ENCODE results near the gene UFM1. TPM values are rescaled to one million over a fixed set of nuclear protein-coding genes. Genes with fewer than 3 reads are reported as not detected.

The UFM1 gene
- total and polyA plus RNA-seq, 10 donors: 27.9 to 74.2 (median 50.9) TPM

GRCh38 chr13:38401276-38401675 lies 51.6 kb downstream of the UFM1 start:
- Histone ChIP-seq H3K4me1 (no peaks in the 10 kb centered on the region), H3K9me3 (no peaks in the 10 kb centered on the region), H3K36me3 (no peaks in the 10 kb centered on the region), H3K4me3 (no peak overlapping the region), H3K27me3 (replicated peaks in 1 of 7) (no peaks in the 10 kb centered on the region), H3K27ac (no peak overlapping the region)
- TF ChIP-seq POLR2A (IDR thresholded peaks at IDR 0.05) (no peak), CTCF (IDR thresholded peaks at IDR 0.05 in 8 of 11, conservative IDR thresholded peaks at IDR 0.05 in 3 of 11) (no peak), POLR2AphosphoS5 (IDR thresholded peaks at IDR 0.05) (no peak)
- intact Hi-C loops (cut with DNase I; ENCODE audit: low total_unique reads): no loop called here
- no peak for DNase-seq

GRCh38 chr13:38405216-38405615 lies 55.6 kb downstream of the UFM1 start:
- no peaks in the 10 kb centered on the region for H3K36me3 ChIP-seq
- H3K4me1 ChIP-seq: no peaks in the 10 kb centered on the region
- intact Hi-C loops (cut with DNase I; ENCODE audit: low total_unique reads): no loop called here
- no peak for DNase-seq
- H3K4me3 ChIP-seq: no peak overlapping the region
- no peak overlapping the region for H3K27ac ChIP-seq
- TF ChIP-seq CTCF (IDR thresholded peaks at IDR 0.05 in 8 of 11, conservative IDR thresholded peaks at IDR 0.05 in 3 of 11): no peak
- no peak for TF ChIP-seq POLR2AphosphoS5 (IDR thresholded peaks at IDR 0.05)
- TF ChIP-seq POLR2A (IDR thresholded peaks at IDR 0.05): no peak
- 38 to 48% (median 41%) methylated on average over 1 of the region's 1 CpG for WGBS, 5 donors
- no peaks in the 10 kb centered on the region for H3K27me3 ChIP-seq (replicated peaks in 1 of 7)
- H3K9me3 ChIP-seq: no peaks in the 10 kb centered on the region

GRCh38 chr13:38409771-38410170 lies 60.1 kb downstream of the UFM1 start:
- WGBS, 5 donors: 88 to 97% (median 94%) methylated on average over 2 of the region's 2 CpGs

GRCh38 chr13:38412266-38412665 lies 62.6 kb downstream of the UFM1 start:
- Histone ChIP-seq H3K4me3 (no peak overlapping the region), H3K36me3 (no peaks in the 10 kb centered on the region), H3K4me1 (peaks cover 0 to 8% (median 1%) of the 10 kb centered on the region in 6 donors), H3K27me3 (replicated peaks in 1 of 7) (no peaks in the 10 kb centered on the region), H3K9me3 (no peaks in the 10 kb centered on the region), H3K27ac (no peak overlapping the region)
- no peak for DNase-seq
- WGBS, 5 donors: 65 to 89% (median 73%) methylated on average over 1 of the region's 1 CpG
- TF ChIP-seq POLR2AphosphoS5 (IDR thresholded peaks at IDR 0.05) (no peak), POLR2A (IDR thresholded peaks at IDR 0.05) (no peak), CTCF (IDR thresholded peaks at IDR 0.05 in 8 of 11, conservative IDR thresholded peaks at IDR 0.05 in 3 of 11) (no peak)
- intact Hi-C loops (cut with DNase I; ENCODE audit: low total_unique reads): no loop called here

More at GRCh38 chr13:38409771-38410170, 60.1 kb downstream of the UFM1 start:
- Histone ChIP-seq H3K4me1 (no peaks in the 10 kb centered on the region), H3K4me3 (no peak overlapping the region), H3K9me3 (no peaks in the 10 kb centered on the region), H3K27me3 (replicated peaks in 1 of 7) (no peaks in the 10 kb centered on the region), H3K27ac (no peak overlapping the region), H3K36me3 (no peaks in the 10 kb centered on the region)
- TF ChIP-seq CTCF (IDR thresholded peaks at IDR 0.05 in 8 of 11, conservative IDR thresholded peaks at IDR 0.05 in 3 of 11) (no peak), POLR2A (IDR thresholded peaks at IDR 0.05) (no peak), POLR2AphosphoS5 (IDR thresholded peaks at IDR 0.05) (no peak)
- intact Hi-C loops (cut with DNase I; ENCODE audit: low total_unique reads): no loop called here
- no peak for DNase-seq
